NCI-H774 (cell line): Measurements from ENCODE around the gene ATP1A1.

ENCODE experiments used
- DNase-seq: peaks from one replicate; lab custom pipeline; 2025; lab: John Stamatoyannopoulos, UW

ATP1A1 gene

GRCh38 chr1:116372651-116373430, at the start of gene ATP1A1:
ATP1A1 (plus strand) TSS chr1:116373244; CDS start chr1:116373512, 268 bp downstream.
- DNase-seq = peak; percentile 89

GRCh38 chr1:116323491-116323890, 49.6 kb upstream of the ATP1A1 start:
- peak; percentile 61 for DNase-seq

DNA sequence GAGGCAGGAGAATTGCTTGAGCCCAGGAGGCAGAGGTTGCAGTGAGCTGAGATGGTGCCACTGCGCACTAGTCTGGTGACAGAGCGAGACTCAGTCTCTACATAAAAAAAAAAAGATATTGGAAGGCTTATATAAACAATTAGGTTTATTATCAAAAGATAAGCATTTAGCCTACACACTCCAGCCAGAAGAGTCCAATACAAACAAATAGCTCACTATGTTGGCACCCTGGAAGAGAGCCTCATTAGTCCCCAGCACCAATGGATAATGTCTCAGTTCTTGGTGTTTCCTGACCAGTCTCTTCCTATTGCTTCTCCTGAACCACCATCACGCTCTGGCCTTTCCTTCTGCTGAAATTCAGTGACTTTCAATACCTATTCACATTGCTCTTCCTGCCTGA, 48.6 kb upstream of the ATP1A1 start:
- DNase-seq = no peak

GRCh38 chr1:116325104-116325503, 47.9 kb upstream of the ATP1A1 start:
- no peak for DNase-seq

- DNase-seq = no peak
These were observed 47.1 kb upstream of the ATP1A1 start for GRCh38 chr1:116325922-116326321.

DNA sequence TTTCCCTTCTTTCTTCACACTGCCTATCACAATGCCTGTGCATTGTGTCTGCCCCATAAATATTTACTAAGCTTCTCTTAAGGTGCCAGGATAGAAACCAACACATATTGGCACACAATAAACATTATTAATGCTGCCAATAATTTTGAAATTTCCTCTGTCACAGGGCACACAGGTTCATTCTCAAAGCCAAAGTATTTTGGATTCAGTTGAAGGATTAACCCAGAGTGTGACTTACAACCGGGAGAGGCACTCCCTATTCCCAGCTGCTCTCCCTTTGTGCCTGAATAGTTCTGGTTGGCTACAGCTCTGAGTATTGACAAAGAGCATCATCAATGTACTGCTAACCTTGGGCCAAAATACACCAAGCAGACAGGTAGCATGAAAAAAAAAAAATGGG, 46.6 kb upstream of the ATP1A1 start:
- peak; percentile 13 for DNase-seq

DNA sequence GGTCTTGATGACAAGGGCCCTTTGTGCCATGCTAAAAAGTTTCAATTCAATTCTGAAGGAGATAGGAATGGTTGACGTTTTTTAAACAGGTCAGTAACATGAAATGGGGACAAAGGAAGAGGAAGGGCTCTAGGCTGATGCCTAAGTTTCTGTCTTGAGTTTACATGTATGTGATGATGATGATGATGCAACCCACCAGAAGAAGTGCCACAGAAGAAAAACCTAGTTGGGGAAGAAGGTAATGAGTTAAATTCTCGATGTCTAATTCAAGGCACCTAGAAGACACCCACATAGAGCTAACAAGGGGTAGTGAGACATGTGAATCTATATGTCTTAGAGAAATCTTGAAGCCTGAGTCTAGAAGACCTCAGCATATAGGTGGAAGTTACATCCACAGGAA, 44.4 kb upstream of the ATP1A1 start:
- no peak for DNase-seq

DNA sequence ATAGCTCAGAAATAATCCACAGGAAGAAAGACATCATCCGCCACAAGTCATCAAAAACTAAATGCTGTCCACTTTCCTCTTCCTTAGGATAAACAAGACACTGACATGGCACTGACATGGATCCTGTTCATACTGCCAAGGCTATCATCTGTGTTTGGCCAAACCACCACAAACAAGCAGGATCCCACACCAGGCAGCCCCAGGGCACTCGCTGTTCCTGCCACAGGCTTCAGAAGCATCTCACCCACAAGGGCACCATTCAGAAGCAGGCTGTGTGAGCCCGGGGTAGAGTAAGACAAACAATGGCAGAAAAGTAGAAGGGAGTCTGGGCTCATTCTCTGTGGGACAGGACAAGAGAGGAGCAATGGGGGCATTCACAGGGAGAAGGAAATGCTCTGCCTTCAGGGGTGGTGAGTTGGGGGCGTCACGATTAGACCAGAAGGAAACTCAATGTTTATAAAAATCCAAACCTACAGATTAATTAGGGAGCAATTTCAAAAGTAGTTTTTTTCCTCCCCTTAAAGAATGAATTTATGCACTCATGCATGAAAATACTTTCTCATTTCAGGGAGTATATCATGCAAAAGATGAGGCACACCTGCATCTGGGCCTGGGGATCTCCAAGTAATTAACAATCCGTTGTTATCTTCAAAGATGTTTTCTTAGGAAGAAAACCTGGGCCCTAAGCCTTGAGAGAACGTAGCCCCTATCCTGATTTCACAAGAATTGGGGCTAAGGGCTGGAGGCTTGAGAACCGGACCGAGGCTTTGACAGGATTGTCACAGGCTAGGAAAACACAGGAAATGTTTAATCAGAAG, 43.3 kb upstream of the ATP1A1 start:
- no peak for DNase-seq

DNA sequence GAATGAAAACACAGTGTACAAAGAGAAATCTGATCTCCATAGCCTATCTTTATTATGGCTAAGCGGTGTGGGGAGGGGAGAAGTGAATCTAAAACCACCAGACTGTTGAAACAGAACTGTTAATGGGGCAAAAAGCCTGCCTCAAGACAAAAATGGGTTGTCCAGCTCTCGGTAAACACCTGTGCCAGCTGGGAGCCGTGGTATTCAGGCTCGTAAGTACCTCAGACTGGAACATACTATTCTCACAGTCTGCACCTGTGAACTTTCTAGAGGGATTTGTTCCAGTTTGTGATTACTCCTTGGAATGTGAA, 42.7 kb upstream of the ATP1A1 start:
- DNase-seq = peak; percentile 24

DNA sequence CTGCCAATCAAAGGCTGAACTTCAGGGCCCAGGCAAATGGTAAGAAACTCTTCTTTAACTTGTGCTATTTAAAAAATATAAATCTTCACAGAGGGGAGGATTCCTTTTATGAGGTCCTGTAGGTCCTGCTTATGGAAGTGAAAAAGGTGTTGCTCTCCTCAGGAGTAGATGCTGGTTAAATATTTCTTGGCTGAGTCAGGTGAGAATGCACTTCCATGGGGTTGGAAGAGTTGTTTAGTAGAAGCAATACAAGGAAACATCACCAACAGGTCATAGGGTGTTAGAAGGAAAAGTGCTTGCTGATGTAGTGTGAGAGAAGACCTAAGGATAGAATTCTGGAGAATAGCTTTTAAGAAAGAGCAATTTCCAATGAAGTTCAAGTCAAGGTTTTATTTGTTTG, 42.2 kb upstream of the ATP1A1 start:
- DNase-seq = no peak

- DNase-seq = no peak
These were observed 41.5 kb upstream of the ATP1A1 start for GRCh38 chr1:116331523-116331922.

- DNase-seq = no peak
These were observed 40.6 kb upstream of the ATP1A1 start for GRCh38 chr1:116332451-116332850.

GRCh38 chr1:116333171-116334014, 39.7 kb upstream of the ATP1A1 start:
- DNase-seq = no peak

DNA sequence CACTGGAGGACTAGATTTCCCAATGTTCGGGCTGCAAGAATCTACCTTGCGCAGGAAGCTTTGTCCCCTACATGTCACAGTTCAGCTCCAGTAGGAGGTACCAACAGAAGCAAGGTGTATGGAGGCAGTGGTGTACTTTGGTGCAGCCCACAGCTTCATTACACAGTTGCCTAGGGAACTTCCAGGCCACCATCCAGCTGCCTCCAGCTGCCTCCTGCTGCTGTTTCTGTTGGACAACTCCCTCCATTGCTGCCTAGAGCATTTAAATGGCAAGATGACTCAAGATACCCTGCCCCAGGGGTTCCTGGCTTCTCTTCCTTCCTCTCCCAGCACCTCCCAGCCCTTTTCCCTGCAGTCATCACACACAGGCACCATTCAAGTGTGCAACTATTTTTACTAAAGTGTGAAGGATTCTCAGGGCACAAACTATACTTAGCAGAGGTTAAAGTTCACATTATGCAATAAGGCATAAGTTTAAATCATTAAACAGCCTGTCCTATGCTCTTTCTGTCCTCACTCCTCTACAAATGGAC, 39.0 kb upstream of the ATP1A1 start:
- no peak for DNase-seq

- no peak for DNase-seq
These were observed 38.0 kb upstream of the ATP1A1 start for GRCh38 chr1:116334868-116335635.

DNA sequence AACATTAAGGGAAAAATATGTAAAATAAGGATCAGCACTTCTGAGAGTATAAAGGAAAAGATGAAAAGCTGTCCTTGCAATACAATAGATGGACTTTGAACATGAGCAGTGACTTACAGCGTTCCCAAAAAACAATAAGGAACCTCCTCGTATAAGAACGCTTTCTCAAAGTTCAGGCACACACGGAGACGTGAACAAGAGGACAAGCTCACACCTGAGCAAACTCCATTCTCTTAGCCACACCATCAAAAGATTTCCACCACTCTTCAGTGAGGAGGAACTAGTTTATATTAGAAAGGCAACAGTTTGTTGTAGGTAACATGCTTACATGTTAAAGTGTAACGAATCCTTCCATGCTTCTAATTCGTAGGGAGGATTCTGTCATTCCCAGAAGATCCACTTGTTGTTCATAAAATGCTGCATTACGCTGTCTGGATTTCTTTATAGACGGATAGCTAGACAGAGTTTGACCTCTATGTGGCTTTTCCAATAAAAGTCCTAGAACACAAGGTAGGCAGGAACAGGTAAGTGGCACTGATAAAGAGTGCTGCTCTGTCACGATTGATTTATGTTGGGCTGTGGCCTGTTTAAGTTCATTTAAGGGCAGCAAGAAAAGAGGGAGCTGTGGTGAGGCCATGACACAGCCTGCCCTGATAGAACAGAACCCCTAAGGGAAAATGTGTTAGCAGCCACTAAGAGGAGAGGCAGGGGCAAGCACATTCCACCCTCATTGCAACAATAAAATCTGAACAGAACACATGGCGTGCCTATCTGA, 37.0 kb upstream of the ATP1A1 start:
- no peak for DNase-seq

DNA sequence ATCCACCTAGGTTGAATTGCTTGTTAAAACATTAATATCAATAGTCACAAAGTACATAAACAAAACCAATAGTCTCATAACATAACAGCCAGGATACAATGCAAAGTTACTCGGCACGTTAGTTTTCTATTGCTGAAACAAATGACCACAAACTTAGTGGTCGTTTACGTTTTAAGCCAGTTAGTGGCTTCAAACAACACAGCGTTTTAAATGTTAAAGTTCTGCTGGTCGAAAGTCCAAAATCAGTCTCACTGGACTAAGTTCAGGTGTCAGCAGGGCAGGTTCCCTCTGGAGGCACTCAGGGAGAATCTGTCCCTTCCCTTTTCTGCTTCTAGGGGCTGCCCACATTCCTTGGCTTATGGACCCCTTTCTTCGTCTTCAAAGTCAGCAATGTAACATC, 35.6 kb upstream of the ATP1A1 start:
- DNase-seq = no peak

GRCh38 chr1:116338400-116338799, 34.6 kb upstream of the ATP1A1 start:
- no peak for DNase-seq

- DNase-seq = no peak
These were observed 32.4 kb upstream of the ATP1A1 start for GRCh38 chr1:116340506-116341231.

DNA sequence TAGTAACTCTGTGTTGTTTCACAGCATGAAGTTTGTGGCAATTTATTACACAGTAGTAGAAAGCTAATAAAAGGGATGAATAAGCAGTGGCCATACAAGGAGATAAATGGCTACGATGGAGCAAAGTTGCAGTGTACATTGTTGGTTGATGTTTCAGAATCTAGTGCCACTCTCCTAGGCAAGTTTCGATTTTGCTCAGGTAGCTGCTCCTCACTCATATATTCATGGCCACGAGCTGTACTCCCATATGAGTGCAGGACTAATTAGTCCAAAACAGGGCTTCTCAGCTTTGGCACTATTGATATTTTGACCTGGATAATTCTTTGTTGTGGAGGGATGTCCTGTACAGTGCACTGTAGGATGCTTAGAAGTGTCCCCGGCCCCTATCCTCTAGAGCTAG, 30.0 kb upstream of the ATP1A1 start:
- DNase-seq = no peak
